Common myeloid progenitor, CD34-positive (primary cell): ENCODE results near the gene SCGB3A1.

Experiments used
- CTCF ChIA-PET: fragments of 350-600 bp; sonication (Branson Sonifier 250); formaldehyde crosslinking; loops from one replicate; lab custom pipeline; 2021; ENCODE audit warnings: antibody characterized with exemption; lab: Charles Lee
- POLR2A ChIA-PET: fragments of 350-600 bp; sonication (Branson Sonifier 250); formaldehyde crosslinking; loops from one replicate; lab custom pipeline; 2021; ENCODE audit warnings: antibody characterized with exemption; lab: Charles Lee
- DNase-seq, 3 donors: peaks; one replicate each; pipeline versions ENCODE4 v3.0.0 to v3.0.0-alpha.2; 2013
- H3K27ac ChIP-seq, 2 experiments: 1 replicate in 1 of 2; 2 replicates in 1 of 2; pipeline ENCODE4 v1.7.0; 2013; ENCODE audit warnings: inconsistent platforms in 2 of 2, low read length in 2 of 2, mild to moderate bottlenecking in 2 of 2, low read depth in 1 of 2, moderate library complexity in 1 of 2; ENCODE audit not compliant: severe bottlenecking in 2 of 2, insufficient read depth in 1 of 2, poor library complexity in 1 of 2
- H3K27me3 ChIP-seq, 5 experiments: replicated peaks in 2 of 5; 1 replicate in 3 of 5; 2 replicates in 2 of 5; pipeline versions ENCODE4 v1.6.1 to v1.7.0; 2013; ENCODE audit warnings: low read length in 4 of 5, mild to moderate bottlenecking in 2 of 5, moderate library complexity in 2 of 5, inconsistent platforms in 1 of 5; ENCODE audit not compliant: insufficient read depth in 5 of 5, control insufficient read depth in 4 of 5
- H3K36me3 ChIP-seq, 4 experiments: 1 replicate in 2 of 4; 2 replicates in 2 of 4; pipeline versions ENCODE4 v1.6.1 to v1.7.0; 2013; ENCODE audit warnings: low read length in 3 of 4, control low read depth in 1 of 4, mild to moderate bottlenecking in 1 of 4; ENCODE audit not compliant: control insufficient read depth in 4 of 4, insufficient read depth in 4 of 4
- H3K4me1 ChIP-seq, 4 experiments: 1 replicate in 3 of 4; 2 replicates in 1 of 4; pipeline versions ENCODE4 v1.6.1 to v1.7.1; 2013; ENCODE audit warnings: low read length in 3 of 4, mild to moderate bottlenecking in 3 of 4, control low read depth in 1 of 4, inconsistent platforms in 1 of 4, moderate library complexity in 1 of 4; ENCODE audit not compliant: control insufficient read depth in 4 of 4, insufficient read depth in 4 of 4; ENCODE audit errors: control extremely low read depth in 1 of 4
- H3K4me3 ChIP-seq, 7 experiments: 1 replicate in 4 of 7; 2 replicates in 3 of 7; pipeline versions ENCODE4 v1.5.1 to v1.7.0; 2013; ENCODE audit warnings: mild to moderate bottlenecking in 7 of 7, low read length in 6 of 7, moderate library complexity in 6 of 7, inconsistent platforms in 2 of 7, low read depth in 2 of 7, control low read depth in 1 of 7; ENCODE audit not compliant: insufficient read depth in 4 of 7, control insufficient read depth in 1 of 7; ENCODE audit errors: extremely low read depth in 1 of 7
- H3K9me3 ChIP-seq, 5 experiments: 1 replicate in 4 of 5; 2 replicates in 1 of 5; pipeline versions ENCODE4 v1.6.1 to v1.7.1; 2013; ENCODE audit warnings: low read length in 4 of 5, mild to moderate bottlenecking in 2 of 5, inconsistent platforms in 1 of 5, low read depth in 1 of 5, moderate library complexity in 1 of 5; ENCODE audit not compliant: control insufficient read depth in 4 of 5, insufficient read depth in 2 of 5; ENCODE audit errors: control extremely low read depth in 1 of 5
- WGBS: methylation state at CpG from one replicate; pipeline ENCODE4 v1.1.5; 2013; ENCODE audit not compliant: insufficient coverage; 5-methylcytosine and 5-hydroxymethylcytosine counted together

Gene SCGB3A1

DNA sequence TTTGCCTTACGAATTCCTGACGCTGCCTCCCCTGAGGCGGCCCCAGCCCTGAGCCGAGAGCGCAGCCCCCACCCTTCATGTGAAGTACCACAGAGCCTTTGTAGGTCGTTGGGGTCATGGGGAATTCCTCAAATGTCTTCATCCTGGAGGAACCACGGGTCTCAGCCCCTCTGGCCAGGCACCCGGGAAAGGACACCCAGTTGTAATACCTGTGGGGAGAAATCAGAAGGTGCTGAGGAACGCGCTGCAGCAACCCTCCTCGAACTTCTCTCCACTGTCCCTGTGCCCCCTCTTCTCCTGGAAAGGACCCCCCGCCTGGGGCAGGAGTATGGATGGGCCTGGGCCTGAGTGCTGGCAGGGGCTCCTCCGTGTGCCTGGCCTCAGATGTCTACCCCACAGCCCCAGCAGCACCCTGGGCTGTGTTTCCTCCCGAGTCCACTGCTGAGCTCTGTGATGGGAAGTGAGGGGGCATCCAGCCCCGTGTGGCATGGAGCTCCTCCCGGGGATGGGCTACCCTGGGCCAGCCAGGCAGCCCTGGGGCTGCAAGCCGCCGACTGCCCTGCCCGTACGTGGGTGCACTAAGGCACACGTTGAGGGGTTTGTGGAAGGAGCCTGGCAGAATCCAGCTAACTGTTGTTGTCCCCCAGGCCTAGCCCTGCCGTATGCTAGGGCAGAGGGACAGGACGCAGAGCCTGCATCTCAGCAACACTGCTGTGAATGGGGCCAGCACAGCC lies 18.7 kb upstream of the SCGB3A1 start:
- ChIA-PET POLR2A (no interaction called here), CTCF (no interaction called here)
- H3K9me3 ChIP-seq, result no peaks in the 10 kb centered on the region
- no peak overlapping the region for H3K27ac ChIP-seq
- WGBS, result 92% methylated on average over 15 of the region's 23 CpGs
- H3K27me3 ChIP-seq, result no peaks in the 10 kb centered on the region
- H3K4me1 ChIP-seq, result no peaks in the 10 kb centered on the region
- no peak for DNase-seq
- no peak overlapping the region for H3K4me3 ChIP-seq
- no peaks in the 10 kb centered on the region for H3K36me3 ChIP-seq

DNA sequence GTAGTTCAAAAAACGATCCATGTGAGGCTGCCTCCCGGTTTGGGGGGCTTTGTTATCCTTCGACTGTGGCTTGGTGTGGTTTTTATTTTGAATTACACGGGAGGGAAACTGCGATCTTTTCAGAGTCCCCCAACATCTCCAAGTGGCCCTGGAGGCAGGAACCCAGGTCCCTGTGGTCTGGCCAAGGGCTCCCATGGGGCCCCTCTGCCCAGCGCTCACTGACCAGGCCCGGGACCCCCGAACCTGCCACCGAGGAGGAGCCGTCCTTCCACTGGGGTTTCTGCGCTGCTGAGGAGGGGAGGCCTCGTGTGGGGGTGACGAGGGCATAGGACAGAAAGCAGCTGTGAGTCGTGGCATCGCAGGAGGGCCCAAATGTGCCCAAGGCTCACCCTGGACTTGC lies 18.1 kb upstream of the SCGB3A1 start:
- H3K27me3 ChIP-seq, result no peaks in the 10 kb centered on the region
- 98% methylated on average over 15 of the region's 15 CpGs for WGBS
- POLR2A ChIA-PET, result no interaction called here
- no peak overlapping the region for H3K27ac ChIP-seq
- CTCF ChIA-PET, result interaction anchor here (1.0 kb wide), 1 partner anchor 86 kb away, joined by 3 read pairs; no protein-coding TSS in a partner anchor
- no peak overlapping the region for H3K4me3 ChIP-seq
- H3K4me1 ChIP-seq, result no peaks in the 10 kb centered on the region
- no peaks in the 10 kb centered on the region for H3K36me3 ChIP-seq
- DNase-seq, result no peak
- no peaks in the 10 kb centered on the region for H3K9me3 ChIP-seq

DNA sequence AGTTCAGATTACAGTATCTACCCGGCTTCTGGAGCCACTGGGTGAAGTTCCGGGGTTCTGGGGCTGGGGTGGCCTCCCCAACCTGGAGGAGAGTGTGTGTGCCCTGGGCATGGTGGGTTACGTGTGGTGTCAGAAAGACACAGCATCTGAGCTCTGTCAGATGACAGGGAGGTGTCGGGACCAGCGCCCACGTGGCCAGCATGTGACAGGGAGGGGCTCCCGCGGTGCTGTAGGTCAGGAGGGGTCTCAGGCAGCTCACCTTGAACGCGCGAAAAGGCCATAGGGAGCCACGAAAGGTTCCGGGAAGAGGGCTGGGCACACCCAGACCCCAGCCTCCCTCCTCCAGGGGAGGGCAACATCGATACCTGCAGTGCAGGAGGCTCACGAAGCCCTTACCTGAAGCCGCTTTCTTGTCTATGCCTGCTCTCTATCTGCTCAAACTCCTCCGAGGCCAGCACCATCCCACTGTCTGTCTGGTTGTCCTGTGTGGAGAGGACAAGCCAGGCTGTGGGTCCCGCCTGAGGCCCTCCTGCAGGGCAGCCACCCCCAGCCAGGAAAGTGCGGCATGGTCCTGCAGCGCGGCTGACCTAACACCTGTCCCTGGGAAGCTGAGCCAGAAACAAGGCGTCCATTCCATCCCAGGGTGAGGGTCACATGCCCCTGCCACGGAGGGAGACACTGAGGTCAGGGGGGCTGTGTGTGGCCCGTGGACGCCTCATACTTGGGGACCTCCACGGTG lies 17.4 kb upstream of the SCGB3A1 start:
- Histone ChIP-seq H3K4me3 (no peak overlapping the region), H3K27ac (no peak overlapping the region), H3K36me3 (no peaks in the 10 kb centered on the region), H3K4me1 (no peaks in the 10 kb centered on the region), H3K27me3 (no peaks in the 10 kb centered on the region), H3K9me3 (no peaks in the 10 kb centered on the region)
- no peak for DNase-seq
- ChIA-PET POLR2A (no interaction called here), CTCF (interaction anchor here (1.0 kb wide), 1 partner anchor 85 kb away, joined by 3 read pairs; no protein-coding TSS in a partner anchor)
- WGBS, result 95% methylated on average over 20 of the region's 26 CpGs

DNA sequence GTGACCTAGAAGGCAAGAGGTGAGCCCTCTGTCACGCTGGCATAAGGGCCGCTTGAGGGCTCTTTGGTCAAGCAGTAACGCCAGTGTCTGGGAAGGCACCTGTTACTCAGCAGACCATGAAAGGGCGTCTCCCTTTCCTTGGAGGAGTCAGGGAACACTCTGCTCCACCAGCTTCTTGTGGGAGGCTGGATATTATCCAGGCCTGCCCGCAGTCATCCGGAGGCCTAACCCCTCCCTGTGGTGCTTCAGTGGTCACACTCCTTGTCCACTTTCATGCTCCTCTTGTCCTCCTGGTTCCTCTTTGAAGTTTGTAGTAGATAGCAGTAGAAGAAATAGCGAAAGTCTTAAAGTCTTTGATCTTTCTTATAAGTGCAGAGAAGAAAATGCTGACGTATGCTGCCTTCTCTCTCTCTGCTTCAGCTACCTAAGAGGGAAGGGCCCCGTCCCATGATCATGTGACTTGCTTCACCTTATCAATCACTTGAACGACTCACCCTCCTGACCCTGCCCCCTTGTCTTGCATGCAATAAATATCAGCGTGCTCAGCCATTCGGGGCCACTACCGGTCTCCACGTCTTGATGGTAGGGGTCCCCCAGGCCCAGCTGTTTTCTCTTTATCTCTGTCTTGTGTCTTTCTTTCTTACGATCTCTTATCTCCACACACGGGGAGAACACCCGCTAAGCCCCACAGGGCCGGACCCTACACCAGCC lies 16.7 kb upstream of the SCGB3A1 start:
- POLR2A ChIA-PET, result no interaction called here
- peak in 2 of 3 donors; percentile 16 to 42 for DNase-seq

DNA sequence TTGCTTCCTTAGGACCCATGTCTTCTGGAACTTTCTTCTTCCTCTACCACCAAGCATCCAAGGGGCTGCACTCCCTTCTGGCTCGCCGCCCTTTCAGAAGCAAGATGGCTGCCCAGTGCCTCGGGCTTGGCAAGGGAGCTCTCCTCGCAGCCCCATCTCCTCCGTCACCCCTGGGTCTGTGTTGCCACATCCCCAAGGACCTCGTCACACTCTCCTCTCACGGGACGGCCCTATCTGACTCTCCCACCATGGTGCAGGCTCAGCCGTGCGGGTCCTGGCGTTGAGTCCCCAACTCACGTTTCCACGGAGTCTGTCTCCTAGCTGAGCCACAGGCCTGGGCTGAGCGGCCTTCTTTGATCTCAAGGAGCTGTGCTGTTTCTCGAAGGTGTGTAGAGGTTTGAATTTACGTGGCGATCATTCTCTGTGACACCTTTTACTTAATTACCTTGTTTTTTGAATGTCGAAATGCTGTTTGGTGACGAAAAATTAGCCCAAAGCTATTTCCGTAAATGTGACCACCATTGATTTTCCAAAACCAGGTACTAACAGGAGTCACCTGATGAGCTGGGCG lies 15.0 kb upstream of the SCGB3A1 start:
- Histone ChIP-seq H3K4me3 (no peak overlapping the region), H3K27ac (no peak overlapping the region), H3K9me3 (no peaks in the 10 kb centered on the region), H3K36me3 (no peaks in the 10 kb centered on the region), H3K27me3 (no peaks in the 10 kb centered on the region), H3K4me1 (no peaks in the 10 kb centered on the region)
- CTCF ChIA-PET, result interaction anchor here (0.6 to 2.5 kb wide), 11 partner anchors 10 to 298 kb away, joined by 3 to 9 read pairs (median 3); partner anchors contain the start of gene SCGB3A1
- WGBS, result 89% methylated on average over 19 of the region's 21 CpGs
- POLR2A ChIA-PET, result no interaction called here
- DNase-seq, result no peak

More for the DNA sequence above, 16.7 kb upstream of the SCGB3A1 start:
- no peaks in the 10 kb centered on the region for H3K27me3 ChIP-seq
- H3K4me3 ChIP-seq, result no peak overlapping the region
- no peaks in the 10 kb centered on the region for H3K36me3 ChIP-seq
- H3K4me1 ChIP-seq, result no peaks in the 10 kb centered on the region
- 71% methylated on average over 15 of the region's 18 CpGs for WGBS
- H3K9me3 ChIP-seq, result no peaks in the 10 kb centered on the region
- no peak overlapping the region for H3K27ac ChIP-seq
- CTCF ChIA-PET, result interaction anchor here (0.9 to 1.0 kb wide), 2 partner anchors 36 to 82 kb away, joined by 4 read pairs; no protein-coding TSS in a partner anchor

DNA sequence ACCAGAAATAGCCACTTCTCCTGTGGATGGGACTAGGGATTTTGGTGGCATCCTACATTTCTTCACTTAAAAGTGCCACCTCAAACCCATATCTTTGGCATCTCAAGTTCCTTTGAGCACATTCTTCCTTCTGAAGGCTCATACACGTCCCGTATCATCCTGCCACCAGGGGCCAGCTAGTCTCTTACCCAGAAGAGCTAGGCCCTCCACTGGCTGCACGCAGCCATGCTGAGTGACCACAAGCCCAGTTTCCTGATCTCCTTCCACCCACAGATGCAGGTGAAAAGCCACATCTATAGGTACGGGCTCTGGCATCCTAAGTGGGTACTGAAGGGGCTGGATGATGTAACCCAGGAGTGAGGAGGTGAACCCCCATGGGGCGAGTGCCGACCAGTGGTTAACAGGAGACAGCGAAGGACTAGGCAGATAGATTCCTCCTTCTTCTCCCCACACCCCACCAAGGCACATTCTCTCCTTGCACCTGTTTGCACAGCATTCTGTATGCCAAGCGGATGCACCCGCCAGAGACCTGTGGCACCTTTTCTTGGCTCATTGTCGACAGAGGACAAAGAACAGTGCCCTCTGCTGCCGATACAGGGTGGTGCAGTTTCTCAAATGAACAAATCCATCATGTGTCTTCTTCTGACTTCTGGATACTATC lies 14.4 kb upstream of the SCGB3A1 start:
- ChIA-PET POLR2A (no interaction called here), CTCF (interaction anchor here (0.9 to 2.5 kb wide), 8 partner anchors 9 to 297 kb away, joined by 3 to 9 read pairs (median 3); partner anchors contain the start of gene SCGB3A1)
- Histone ChIP-seq H3K36me3 (no peaks in the 10 kb centered on the region), H3K4me1 (no peaks in the 10 kb centered on the region), H3K27ac (no peak overlapping the region), H3K27me3 (no peaks in the 10 kb centered on the region), H3K9me3 (no peaks in the 10 kb centered on the region), H3K4me3 (no peak overlapping the region)
- peak; percentile 59 to 80 (median 69) for DNase-seq
- WGBS, result 57% methylated on average over 10 of the region's 11 CpGs
